HG03045 (cell line): Measurements from ENCODE around the gene OLFML1.

ENCODE experiments used
- ATAC-seq: cut with Tn5 transposase; IDR thresholded peaks from one replicate; pipeline ENCODE4 v1.9.1; 2021; ENCODE audit warnings: mild to moderate bottlenecking, moderate library complexity; ENCODE audit not compliant: unreplicated experiment

Gene OLFML1

GRCh38 chr11:7555052-7555699 lies 69.9 kb downstream of the OLFML1 start:
- no peak for ATAC-seq

GRCh38 chr11:7558046-7558445 lies 72.7 kb downstream of the OLFML1 start:
- no peak for ATAC-seq

- no peak for ATAC-seq
These were observed 74.3 kb downstream of the OLFML1 start for GRCh38 chr11:7559398-7560283.
